ENCODE results near the gene INTS1.

The INTS1 gene

GRCh38 chr7:1505731-1506550 is 1.8 kb upstream of the INTS1 start:
- peak; percentile 40 to 41 for DNase-seq

GRCh38 chr7:1503390-1503789 is 799 bp downstream of the INTS1 start:
- DNase-seq, result no peak

GRCh38 chr7:1502845-1503244 is 1.3 kb downstream of the INTS1 start:
- no peak for DNase-seq

GRCh38 chr7:1501487-1502270 is 2.5 kb downstream of the INTS1 start:
- no peak for DNase-seq

GRCh38 chr7:1500064-1500807 is 4.0 kb downstream of the INTS1 start:
- DNase-seq, result no peak

- DNase-seq, result no peak
Measured at GRCh38 chr7:1499367-1500029, 4.7 kb downstream of the INTS1 start.

GRCh38 chr7:1498370-1499305 is 5.6 kb downstream of the INTS1 start:
- no peak for DNase-seq

- DNase-seq, result no peak
Measured at GRCh38 chr7:1497293-1497927, 6.8 kb downstream of the INTS1 start.

- no peak for DNase-seq
Measured at GRCh38 chr7:1496531-1497292, 7.5 kb downstream of the INTS1 start.

GRCh38 chr7:1495564-1496242 is 8.5 kb downstream of the INTS1 start:
- no peak for DNase-seq

- DNase-seq, result no peak
Measured at GRCh38 chr7:1494866-1495563, 9.2 kb downstream of the INTS1 start.

- no peak for DNase-seq
Measured at GRCh38 chr7:1494447-1494846, 9.7 kb downstream of the INTS1 start.

- DNase-seq, result no peak
Measured at GRCh38 chr7:1493571-1493970, 10.6 kb downstream of the INTS1 start.

- DNase-seq, result no peak
Measured at GRCh38 chr7:1493129-1493528, 11.1 kb downstream of the INTS1 start.

GRCh38 chr7:1492640-1493039 is 11.5 kb downstream of the INTS1 start:
- no peak for DNase-seq

- no peak for DNase-seq
Measured at GRCh38 chr7:1492221-1492620, 12.0 kb downstream of the INTS1 start.

GRCh38 chr7:1490837-1491236 is 13.4 kb downstream of the INTS1 start:
- no peak for DNase-seq

- no peak for DNase-seq
Measured at GRCh38 chr7:1489336-1489735, 14.9 kb downstream of the INTS1 start.

GRCh38 chr7:1488016-1488415 is 16.2 kb downstream of the INTS1 start:
- DNase-seq, result no peak

Data from NCI-H187 (cell line).